K562 (cell line): ENCODE data around the gene B4GALNT3. TPM values are rescaled to one million over a fixed set of nuclear protein-coding genes. Genes with fewer than 3 reads are reported as not detected.
A peak's percentile ranks its signal among the peaks of the same experiment; 100 is the strongest.

ENCODE experiments used
- ATAC-seq: fragments of 200-7000 bp; cut with Tn5 transposase; 3 replicates; pipeline ENCODE4 v1.9.1; 2020; ENCODE audit warnings: moderate library complexity
- BruUV-seq: library from RNA; stranded (reverse); fragments of 400-500 nt; replicated peaks from 2 replicates; lab custom pipeline; 2021; lab: Mats Ljungman, UMichigan
- CTCF ChIA-PET: fragments of 300-600 bp; formaldehyde crosslinking; extraction: SDS; loops from one replicate; lab custom pipeline; 2021; ENCODE audit warnings: low intra/inter-chr PET ratio; lab: Yijun Ruan, JAX
- POLR2A ChIA-PET: fragments of 300-600, 350-650 bp; sonication (Branson Sonifier 250); formaldehyde crosslinking; extraction: SDS; loops from one replicate; lab custom pipeline; 2021; ENCODE audit warnings: antibody characterized with exemption, inconsistent platforms; lab: Yijun Ruan, JAX
- DNase-seq, 4 experiments: peaks; one replicate each; pipeline versions ENCODE4 v3.0.0 to v3.0.0-alpha.2; 2011 to 2018; ENCODE audit warnings: low spot score in 3 of 4, mixed read lengths in 3 of 4; ENCODE audit errors: extremely low read depth in 1 of 4
- FAIRE-seq: peaks from 2 replicates; lab custom pipeline; 2011; peaks lifted over from hg19 to GRCh38; lab: Jason Lieb, UNC
- H2AFZ ChIP-seq: 2 replicates; pipeline ENCODE4 v1.6.0; 2011; ENCODE audit warnings: low read depth, low read length, control low read depth, inconsistent platforms
- H3K27ac ChIP-seq: fragments of 200-600 bp; 3 replicates; pipeline ENCODE4 v1.8.0; 2011; ENCODE audit warnings: low read depth, mild to moderate bottlenecking, control low read depth, inconsistent platforms, low read length, moderate library complexity, mixed read lengths; ENCODE audit errors: extremely low read depth
- H3K27me3 ChIP-seq, 2 experiments: fragments of 300-600 bp in 1 of 2; 2 replicates in 1 of 2; 3 replicates in 1 of 2; pipeline versions ENCODE4 v1.6.0 to v1.8.0; 2011; ENCODE audit warnings: inconsistent platforms in 2 of 2, low read length in 2 of 2, mild to moderate bottlenecking in 1 of 2, mixed read lengths in 1 of 2, moderate library complexity in 1 of 2; ENCODE audit not compliant: control insufficient read depth in 2 of 2, insufficient read depth in 2 of 2
- H3K36me3 ChIP-seq: fragments of 300-600 bp; 3 replicates; pipeline ENCODE4 v1.8.0; 2011; ENCODE audit warnings: mild to moderate bottlenecking, low read length, inconsistent platforms; ENCODE audit not compliant: control insufficient read depth, insufficient read depth
- H3K4me1 ChIP-seq, 2 experiments: fragments of 200-600 bp in 1 of 2; replicated peaks in 1 of 2; 2 replicates in 1 of 2; 3 replicates in 1 of 2; pipeline versions ENCODE4 v1.5.1 to v1.8.0; 2011; ENCODE audit warnings: inconsistent platforms in 2 of 2, low read length in 2 of 2, mild to moderate bottlenecking in 1 of 2, mixed read lengths in 1 of 2, moderate library complexity in 1 of 2; ENCODE audit not compliant: control insufficient read depth in 2 of 2, insufficient read depth in 2 of 2
- H3K4me2 ChIP-seq: 2 replicates; pipeline ENCODE4 v1.6.1; 2011; ENCODE audit warnings: low read length, control low read depth, inconsistent platforms, mixed read lengths; ENCODE audit not compliant: insufficient read depth
- H3K4me3 ChIP-seq: fragments of 200-600 bp; sonication (generic), shearing (Covaris generic); 2 replicates; pipeline ENCODE4 v1.5.1; 2016; ENCODE audit warnings: control low read depth, inconsistent platforms
- H3K79me2 ChIP-seq: fragments of 200-600 bp; 3 replicates; pipeline ENCODE4 v1.8.0; 2011; ENCODE audit warnings: low read length, inconsistent platforms; ENCODE audit not compliant: control insufficient read depth, insufficient read depth
- H3K9ac ChIP-seq, 2 experiments: 2 replicates each; pipeline versions ENCODE4 v1.6.0 to v1.6.1; 2011; ENCODE audit warnings: low read depth in 2 of 2, low read length in 2 of 2, control low read depth in 1 of 2, inconsistent platforms in 1 of 2, mild to moderate bottlenecking in 1 of 2, mixed read lengths in 1 of 2; ENCODE audit not compliant: insufficient read depth in 1 of 2
- H3K9me1 ChIP-seq: one replicate; pipeline ENCODE4 v1.6.0; 2011; ENCODE audit warnings: inconsistent platforms, mild to moderate bottlenecking, low read length, moderate library complexity; ENCODE audit not compliant: control insufficient read depth, insufficient read depth
- H3K9me3 ChIP-seq: replicated peaks from 2 replicates; pipeline ENCODE4 v1.5.1; 2011; ENCODE audit warnings: low read depth, low read length, inconsistent platforms; ENCODE audit not compliant: control insufficient read depth, insufficient read depth
- H4K20me1 ChIP-seq: replicated peaks from 2 replicates; pipeline ENCODE4 v1.6.1; 2011; ENCODE audit warnings: low read length, inconsistent platforms, mixed read lengths; ENCODE audit not compliant: control insufficient read depth, insufficient read depth
- CBX2 ChIP-seq: fragments of 200-600 bp; sonication (generic); IDR thresholded peaks from one replicate; pipeline ENCODE4 v1.6.1; 2012; ENCODE audit warnings: mild to moderate bottlenecking, low read length, inconsistent platforms; ENCODE audit not compliant: insufficient read depth, poor library complexity, severe bottlenecking
- CCAR2 ChIP-seq: fragments of 200-400 bp; formaldehyde crosslinking; IDR thresholded peaks from 2 replicates; pipeline ENCODE4 v1.6.1; 2017; ENCODE audit warnings: mild to moderate bottlenecking, low read depth, low read length
- MAFG ChIP-seq: fragments of 450-650 bp; conservative IDR thresholded peaks from 2 replicates; pipeline ENCODE4 v1.6.1; 2016; ENCODE audit warnings: missing genetic modification characterization, missing compliant biosample characterization
- NCOA2 ChIP-seq, 2 experiments: fragments of 450-650 bp; IDR thresholded peaks; 2 replicates each; pipeline ENCODE4 v1.6.1; 2018; ENCODE audit warnings: mild to moderate bottlenecking in 2 of 2, moderate library complexity in 1 of 2; ENCODE audit not compliant: partially characterized antibody in 2 of 2
- NFIX ChIP-seq: fragments of 250-450 bp; sonication (Bioruptor Pico); IDR thresholded peaks from 2 replicates; pipeline ENCODE4 v1.4.0; 2020; ENCODE audit warnings: low read depth, mild to moderate bottlenecking, moderate library complexity
- SAP30 ChIP-seq: fragments of 200-600 bp; sonication (generic); IDR thresholded peaks from 2 replicates; pipeline ENCODE4 v1.6.1; 2012; ENCODE audit warnings: borderline replicate concordance, low read depth, mild to moderate bottlenecking, moderate library complexity, low read length, control low read depth, inconsistent platforms; ENCODE audit not compliant: insufficient read depth, poor library complexity, severe bottlenecking
- TGIF2 ChIP-seq: sonication (generic); formaldehyde crosslinking; IDR thresholded peaks from 2 replicates; pipeline ENCODE4 v1.8.1; 2022; ENCODE audit warnings: mild to moderate bottlenecking, missing genetic modification reagents, moderate library complexity
- XRCC3 ChIP-seq: fragments of 450-650 bp; IDR thresholded peaks from 2 replicates; pipeline ENCODE4 v1.6.1; 2017; ENCODE audit warnings: mild to moderate bottlenecking, moderate library complexity
- ZNF121 ChIP-seq: sonication (generic); formaldehyde crosslinking; conservative IDR thresholded peaks from 2 replicates; pipeline ENCODE4 v1.8.0; 2022; ENCODE audit warnings: missing genetic modification reagents
- ZNF436 ChIP-seq: fragments of 250-450, 450-650 bp; sonication (Bioruptor Pico); formaldehyde crosslinking; IDR thresholded peaks from 2 replicates; pipeline ENCODE4 v1.7.0; 2020; ENCODE audit warnings: mild to moderate bottlenecking
- ZNF584 ChIP-seq: fragments of 200-800 bp; sonication (Bioruptor generic); IDR thresholded peaks from 2 replicates; pipeline ENCODE4 v1.6.1; 2016; ENCODE audit warnings: low read depth, mild to moderate bottlenecking, missing genetic modification characterization, missing compliant biosample characterization
- ZNF609 ChIP-seq: sonication (generic); formaldehyde crosslinking; IDR thresholded peaks from 2 replicates; pipeline ENCODE4 v1.8.1; 2023; ENCODE audit warnings: missing genetic modification reagents, mild to moderate bottlenecking, borderline replicate concordance
- WGBS: fragments of 100-300 bp; shearing (Covaris generic); methylation state at CpG from one replicate; pipeline ENCODE4 v1.1.6; 2016; ENCODE audit warnings: low coverage, mixed read lengths; ENCODE audit not compliant: insufficient coverage; ENCODE audit errors: missing lambda C conversion rate; 5-methylcytosine and 5-hydroxymethylcytosine counted together
- in situ Hi-C: fragments of 300-500 bp; cut with MboI; formaldehyde crosslinking; loops from 4 replicates; pipeline ENCODE4 v1.15.0; 2018; ENCODE audit warnings: inconsistent platforms, mixed read lengths
- intact Hi-C: fragments of 100-400 bp; cut with micrococcal nuclease; formaldehyde crosslinking; loops from 2 replicates; pipeline ENCODE4 v1.14.2; 2022
- polyA plus RNA-seq, 8 experiments: library from polyadenylated mRNA; depleted of rRNA in 4 of 8; stranded (reverse) in 5 of 8; unstranded in 3 of 8; fragments of >200 nt; fragmentation: Nextera tagmentation in 2 of 8; fragmentation: Illumina TruSeq in 1 of 8; extraction: Ambion mirVana in 2 of 8; extraction: Trizol in 1 of 8; gene quantifications; 2 replicates each; pipeline versions ENCODE4 v1.2.1 to v1.2.3, GENCODE V29; 2011 to 2014; ENCODE audit warnings: inconsistent platforms in 1 of 8, missing spikeins in 1 of 8
- total RNA-seq, 7 experiments: library from RNA; depleted of rRNA in 6 of 7; stranded (reverse); fragments of >200 nt in 6 of 7; fragmentation: Illumina TruSeq in 2 of 7; extraction: Trizol in 2 of 7; gene quantifications; 2 replicates each; pipeline versions ENCODE4 v1.2.1 to v1.2.3, GENCODE V29; 2011 to 2021; ENCODE audit warnings: low replicate concordance in 1 of 7

B4GALNT3 gene
- total and polyA plus RNA-seq, 9 of the 15 experiments (the other 6 are each of a cell fraction or from before 2014, with no cell fraction given), result 0.04 to 0.36 (median 0.10) TPM; not detected in 6

- no peak overlapping the region for H3K9ac ChIP-seq
- TF ChIP-seq NCOA2 (IDR thresholded peaks at IDR 0.05; ENCODE audit: partially characterized antibody in 2 of 2) (no peak), ZNF121 (CRISPR knock-in tag) (peak; percentile 51), CCAR2 (no peak), NFIX (CRISPR knock-in tag) (no peak)
- no peak for FAIRE-seq
- no peak for ATAC-seq
- H3K4me2 ChIP-seq, result no peak overlapping the region
- no TSS peak for BruUV-seq
- no peak overlapping the region for H3K27ac ChIP-seq
- no peaks in the 10 kb centered on the region for H4K20me1 ChIP-seq
- DNase-seq, result no peak
- no peaks in the 10 kb centered on the region for H3K9me1 ChIP-seq
- no peaks in the 10 kb centered on the region for H3K36me3 ChIP-seq
- intact Hi-C loops (no loop called here), in situ Hi-C loops (no loop called here)
- H3K4me3 ChIP-seq, result no peak overlapping the region
- H2AFZ ChIP-seq, result peak overlapping the region; percentile 12; the same call in 1 of the 2 replicates
- H3K27me3 ChIP-seq, result no peaks in the 10 kb centered on the region
- ChIA-PET POLR2A (no interaction called here), CTCF (no interaction called here)
- peaks cover 4 to 8% of the 10 kb centered on the region in 2 experiments; a peak in 3 of 5 replicates for H3K4me1 ChIP-seq
- no peaks in the 10 kb centered on the region for H3K79me2 ChIP-seq
- no peaks in the 10 kb centered on the region for H3K9me3 ChIP-seq
These were observed 142.9 kb downstream of the B4GALNT3 start for GRCh38 chr12:602700-603068.

GRCh38 chr12:604956-605355, 145.2 kb downstream of the B4GALNT3 start:
- Histone ChIP-seq H3K79me2 (no peaks in the 10 kb centered on the region), H3K9ac (no peak overlapping the region), H4K20me1 (no peaks in the 10 kb centered on the region), H3K4me2 (no peak overlapping the region), H3K27ac (no peak overlapping the region), H3K4me3 (no peak overlapping the region), H3K4me1 (peaks cover 0 to 7% of the 10 kb centered on the region in 2 experiments; a peak in 3 of 5 replicates), H2AFZ (peak overlapping the region; percentile 76), H3K9me1 (no peaks in the 10 kb centered on the region), H3K36me3 (no peaks in the 10 kb centered on the region), H3K27me3 (no peaks in the 10 kb centered on the region), H3K9me3 (no peaks in the 10 kb centered on the region)
- 61% methylated on average over 7 of the region's 7 CpGs for WGBS
- no peak for FAIRE-seq
- no peak for ATAC-seq
- intact Hi-C loops (no loop called here), in situ Hi-C loops (no loop called here)
- CTCF ChIA-PET, result no interaction called here
- DNase-seq, result no peak
- TF ChIP-seq ZNF584 (no peak), XRCC3 (no peak), MAFG (tag) (no peak), SAP30 (no peak), ZNF436 (CRISPR knock-in tag) (no peak), CBX2 (no peak), TGIF2 (no peak), ZNF609 (no peak)
- POLR2A ChIA-PET, result no interaction called here
- BruUV-seq, result no TSS peak
